ENCODE results near the gene UBE2L3. TPM values are rescaled to one million over a fixed set of nuclear protein-coding genes. Genes with fewer than 3 reads are reported as not detected.

UBE2L3 gene
- polyA plus RNA-seq, 1 of the 3 experiments (the other 2 are of a cell fraction): 41.2 TPM

DNA sequence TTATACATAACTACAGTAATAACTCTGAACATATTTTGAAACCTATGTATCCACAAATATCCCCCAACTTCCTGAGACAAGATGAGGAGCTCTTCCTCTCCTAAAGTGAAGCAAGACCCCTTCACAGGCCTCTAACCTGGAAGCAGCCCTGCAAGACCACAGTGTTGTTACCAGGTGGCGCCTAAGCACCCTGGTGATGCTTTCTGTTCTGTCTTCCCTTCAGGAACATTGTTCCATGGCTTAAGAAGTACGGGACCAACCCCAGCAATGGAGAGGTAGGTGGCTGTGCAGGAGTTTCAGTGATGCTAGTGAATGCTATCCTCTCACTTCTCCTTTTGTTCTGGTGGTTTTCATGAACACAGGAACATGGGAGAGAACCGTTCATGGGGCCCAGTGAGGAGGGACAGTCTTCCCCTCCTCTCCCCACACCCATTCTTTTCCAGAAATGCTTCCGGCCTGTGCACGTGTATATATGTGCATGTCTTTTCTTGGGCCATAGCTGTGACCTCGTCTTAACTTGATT, 104.7 kb downstream of the UBE2L3 start:
- no peaks in the 10 kb centered on the region for H3F3A ChIP-seq (replicated peaks; ENCODE audit: insufficient read depth)
- no peak overlapping the region for H3K4me3 ChIP-seq (ENCODE audit: low read depth in 2 of 2, low read length in 1 of 2)
- WGBS (ENCODE audit: low lambda C conversion rate): 92% methylated on average over 6 of the region's 6 CpGs
- H3K27ac ChIP-seq (ENCODE audit: low read depth in 2 of 2, low read length in 1 of 2): no peak overlapping the region
- H2AFZ ChIP-seq (ENCODE audit: low read depth): no peak overlapping the region
- no peak for DNase-seq
- no peaks in the 10 kb centered on the region for H3K27me3 ChIP-seq (ENCODE audit: insufficient read depth)
- TF ChIP-seq EP300 (IDR thresholded peaks at IDR 0.05; ENCODE audit: borderline replicate concordance in 1 of 2, low read depth in 1 of 2, low read length in 1 of 2) (no peak), EZH2phosphoT487 (IDR thresholded peaks at IDR 0.05; ENCODE audit: borderline replicate concordance, low read depth) (no peak), RCOR1 (IDR thresholded peaks at IDR 0.05; ENCODE audit: low read length) (no peak), TAF1 (IDR thresholded peaks at IDR 0.05; ENCODE audit: borderline replicate concordance, low read depth, low read length) (no peak)
- TF ChIP-seq, protein P1, sequence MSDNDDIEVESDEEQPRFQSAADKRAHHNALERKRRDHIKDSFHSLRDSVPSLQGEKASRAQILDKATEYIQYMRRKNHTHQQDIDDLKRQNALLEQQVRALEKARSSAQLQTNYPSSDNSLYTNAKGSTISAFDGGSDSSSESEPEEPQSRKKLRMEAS (IDR thresholded peaks at IDR 0.05; ENCODE audit: low read depth): no peak
- TF ChIP-seq, protein P2, sequence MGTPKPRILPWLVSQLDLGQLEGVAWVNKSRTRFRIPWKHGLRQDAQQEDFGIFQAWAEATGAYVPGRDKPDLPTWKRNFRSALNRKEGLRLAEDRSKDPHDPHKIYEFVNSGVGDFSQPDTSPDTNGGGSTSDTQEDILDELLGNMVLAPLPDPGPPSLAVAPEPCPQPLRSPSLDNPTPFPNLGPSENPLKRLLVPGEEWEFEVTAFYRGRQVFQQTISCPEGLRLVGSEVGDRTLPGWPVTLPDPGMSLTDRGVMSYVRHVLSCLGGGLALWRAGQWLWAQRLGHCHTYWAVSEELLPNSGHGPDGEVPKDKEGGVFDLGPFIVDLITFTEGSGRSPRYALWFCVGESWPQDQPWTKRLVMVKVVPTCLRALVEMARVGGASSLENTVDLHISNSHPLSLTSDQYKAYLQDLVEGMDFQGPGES (IDR thresholded peaks at IDR 0.05; ENCODE audit: low read depth, low read length): no peak
- H3K9me2 ChIP-seq: no peaks in the 10 kb centered on the region
- no peaks in the 10 kb centered on the region for H3K9me3 ChIP-seq
- H3K36me3 ChIP-seq (replicated peaks in 1 of 2; ENCODE audit: control insufficient read depth in 1 of 2, insufficient read depth in 2 of 2, low read length in 1 of 2): peaks cover 33 to 60% of the 10 kb centered on the region in 2 experiments
- H4K20me1 ChIP-seq (ENCODE audit: insufficient read depth): no peaks in the 10 kb centered on the region
- no peak overlapping the region for H3K9ac ChIP-seq
- CTCF ChIA-PET: interaction anchor here (1.1 to 2.0 kb wide), 3 partner anchors 25 to 266 kb away, joined by 4 to 5 read pairs (median 4); partner anchors contain the start of gene SDF2L1
- H3K4me2 ChIP-seq: no peak overlapping the region
- H3K79me2 ChIP-seq (ENCODE audit: insufficient read depth): peaks cover 31% of the 10 kb centered on the region
- H3K4me1 ChIP-seq (ENCODE audit: control insufficient read depth in 1 of 2, insufficient read depth in 2 of 2, low read depth in 1 of 2, low read length in 1 of 2): no peaks in the 10 kb centered on the region; a peak in 1 of 4 replicates
- POLR2A ChIA-PET: interaction anchor here (0.6 kb wide), 1 partner anchor 27 kb away, joined by 3 read pairs; no protein-coding TSS in a partner anchor

Small RNAs within 50 kb of the gene (small RNA-seq; reads per million reads assigned to genes)
- gene MIR301B (3.4 to 116 (median 55.4) reads per million in 7 experiments), gene RF00492 (0 reads per million in 7 experiments), gene RN7SKP221 (0 reads per million in 7 experiments)

Other genes with a start within 250 kb of the UBE2L3 start
- gene RIMBP3B, start 184.0 kb upstream of the UBE2L3 start, polyA plus RNA-seq (2012; rRNA removed): 0.02 TPM in 1 of 2 replicates, not detected in the other
- 1.1 and 1.2 TPM in 2 replicates for gene HIC2, start 150.3 kb upstream of the UBE2L3 start, polyA plus RNA-seq (2012; rRNA removed)
- 2.2 and 3.4 TPM in 2 replicates for gene TMEM191C, start 100.3 kb upstream of the UBE2L3 start, polyA plus RNA-seq (2012; rRNA removed)
- 0.02 TPM in 1 of 2 replicates, not detected in the other for gene RIMBP3C, start 16.3 kb upstream of the UBE2L3 start, polyA plus RNA-seq (2012; rRNA removed)
- gene YDJC, start 62.3 kb downstream of the UBE2L3 start, polyA plus RNA-seq (2012; rRNA removed): 37.4 and 39.9 TPM in 2 replicates
- 0.28 and 0.31 TPM in 2 replicates for gene CCDC116, start 65.0 kb downstream of the UBE2L3 start, polyA plus RNA-seq (2012; rRNA removed)
- 52.2 and 60.9 TPM in 2 replicates for gene SDF2L1, start 74.6 kb downstream of the UBE2L3 start, polyA plus RNA-seq (2012; rRNA removed)
- gene PPIL2, start 98.3 kb downstream of the UBE2L3 start, polyA plus RNA-seq (2012; rRNA removed): 76.2 and 85.1 TPM in 2 replicates
- gene YPEL1, start 168.1 kb downstream of the UBE2L3 start, polyA plus RNA-seq (2012; rRNA removed): 2.4 and 2.7 TPM in 2 replicates